ENCODE results near the gene CSNK1A1. TPM values are rescaled to one million over a fixed set of nuclear protein-coding genes. Genes with fewer than 3 reads are reported as not detected.

CSNK1A1 gene
- total RNA-seq, 1 experiment from 2014 or later = 287 TPM

GRCh38 chr5:149588936-149589335 is 37.7 kb upstream of the CSNK1A1 start:
- BruUV-seq (replicated peaks) = no TSS peak
- no peak for ATAC-seq
- Histone ChIP-seq H3K4me1 (ENCODE audit: control insufficient read depth, insufficient read depth, low read length) (no peaks in the 10 kb centered on the region), H3K36me3 (ENCODE audit: control insufficient read depth, insufficient read depth, low read length) (no peaks in the 10 kb centered on the region), H3K4me3 (ENCODE audit: low read depth in 2 of 2, low read length in 2 of 2) (no peak overlapping the region), H3K27ac (ENCODE audit: low read length) (no peak overlapping the region), H3K27me3 (ENCODE audit: control insufficient read depth, insufficient read depth, low read length) (no peaks in the 10 kb centered on the region), H3K9me3 (ENCODE audit: control insufficient read depth, insufficient read depth, low read depth, low read length) (no peaks in the 10 kb centered on the region)
- no peak for TF ChIP-seq REST (IDR thresholded peaks at IDR 0.05; ENCODE audit: insufficient read depth in 1 of 2, low read depth in 2 of 2, low read length in 1 of 2)
- no peak for TF ChIP-seq POLR2AphosphoS5 (IDR thresholded peaks at IDR 0.05; ENCODE audit: low read depth, low read length)
- TF ChIP-seq TCF7L2 (IDR thresholded peaks at IDR 0.05; ENCODE audit: low read depth, low read length) = no peak
- no peak for TF ChIP-seq SIN3A (IDR thresholded peaks at IDR 0.05; ENCODE audit: borderline replicate concordance, insufficient read depth, low read depth, low read length)
- TF ChIP-seq CTCF (IDR thresholded peaks at IDR 0.05) = no peak
- in situ Hi-C loops (cut with HindIII; ENCODE audit: low pct_unique_long_range_greater_than_20kb, low sequenced_read_pairs) = no loop called here
- CTCF ChIA-PET = interaction anchor here (0.6 kb wide), 1 partner anchor 66 kb away, joined by 5 read pairs; no protein-coding TSS in a partner anchor
- POLR2A ChIA-PET = no interaction called here
- no peak for DNase-seq (ENCODE audit: low read depth, low spot score)
- intact Hi-C loops (cut with micrococcal nuclease; ENCODE audit: unreplicated experiment) = no loop called here

- no peak for DNase-seq (ENCODE audit: low read depth, low spot score)
- H3K27me3 ChIP-seq (ENCODE audit: control insufficient read depth, insufficient read depth, low read length) = no peaks in the 10 kb centered on the region
- TF ChIP-seq SIN3A (IDR thresholded peaks at IDR 0.05; ENCODE audit: borderline replicate concordance, insufficient read depth, low read depth, low read length) = no peak
- TF ChIP-seq CTCF (IDR thresholded peaks at IDR 0.05) = no peak
- no peak for TF ChIP-seq POLR2AphosphoS5 (IDR thresholded peaks at IDR 0.05; ENCODE audit: low read depth, low read length)
- no peak for TF ChIP-seq REST (IDR thresholded peaks at IDR 0.05; ENCODE audit: insufficient read depth in 1 of 2, low read depth in 2 of 2, low read length in 1 of 2)
- TF ChIP-seq TCF7L2 (IDR thresholded peaks at IDR 0.05; ENCODE audit: low read depth, low read length) = no peak
- H3K4me1 ChIP-seq (ENCODE audit: control insufficient read depth, insufficient read depth, low read length) = peaks cover 10% of the 10 kb centered on the region; the same call in 1 of the 2 replicates
- CTCF ChIA-PET = no interaction called here
- no TSS peak for BruUV-seq (replicated peaks)
- in situ Hi-C loops (cut with HindIII; ENCODE audit: low pct_unique_long_range_greater_than_20kb, low sequenced_read_pairs) (no loop called here), intact Hi-C loops (cut with micrococcal nuclease; ENCODE audit: unreplicated experiment) (no loop called here)
- H3K9me3 ChIP-seq (ENCODE audit: control insufficient read depth, insufficient read depth, low read depth, low read length) = no peaks in the 10 kb centered on the region
- POLR2A ChIA-PET = no interaction called here
- H3K4me3 ChIP-seq (ENCODE audit: low read depth in 2 of 2, low read length in 2 of 2) = no peak overlapping the region
- no peak for ATAC-seq
- H3K27ac ChIP-seq (ENCODE audit: low read length) = no peak overlapping the region
- no peaks in the 10 kb centered on the region for H3K36me3 ChIP-seq (ENCODE audit: control insufficient read depth, insufficient read depth, low read length)
Measured at GRCh38 chr5:149586708-149587318, 35.6 kb upstream of the CSNK1A1 start.

All from Panc1 (cell line).